HG03432 (cell line): Measurements from ENCODE around the gene AURKA.
"Not testable (repeated sequence)": the region's sequence is repeated elsewhere in the genome, so short reads cannot be mapped to it uniquely, and the experiment has no call there.

Experiments
- ATAC-seq: cut with Tn5 transposase; IDR thresholded peaks from one replicate; pipeline ENCODE4 v1.9.1; 2021; ENCODE audit warnings: mild to moderate bottlenecking, moderate library complexity; ENCODE audit not compliant: unreplicated experiment

AURKA gene

GRCh38 chr20:56391596-56392131 lies 351 bp downstream of the AURKA start:
- ATAC-seq = peak; percentile 46

GRCh38 chr20:56391037-56391436 lies 978 bp downstream of the AURKA start:
- no peak for ATAC-seq

GRCh38 chr20:56390396-56390795 lies 1.6 kb downstream of the AURKA start:
- ATAC-seq = not testable (repeated sequence)

- ATAC-seq = no peak
These were observed 2.2 kb downstream of the AURKA start for GRCh38 chr20:56389807-56390206.

- ATAC-seq = no peak
These were observed 3.1 kb downstream of the AURKA start for GRCh38 chr20:56388882-56389281.

- no peak for ATAC-seq
These were observed 5.8 kb downstream of the AURKA start for GRCh38 chr20:56386219-56386618.

GRCh38 chr20:56385130-56385529 lies 6.9 kb downstream of the AURKA start:
- no peak for ATAC-seq

GRCh38 chr20:56383334-56383733 lies 8.7 kb downstream of the AURKA start:
- ATAC-seq = no peak

GRCh38 chr20:56382696-56383095 lies 9.3 kb downstream of the AURKA start:
- no peak for ATAC-seq

- ATAC-seq = peak; percentile 51
These were observed 10.5 kb downstream of the AURKA start for GRCh38 chr20:56381501-56381900.

GRCh38 chr20:56380375-56380774 lies 11.6 kb downstream of the AURKA start:
- ATAC-seq = no peak

- no peak for ATAC-seq
These were observed 13.6 kb downstream of the AURKA start for GRCh38 chr20:56378386-56378785.

GRCh38 chr20:56376331-56376730 lies 15.7 kb downstream of the AURKA start:
- ATAC-seq = no peak

GRCh38 chr20:56373942-56374341 lies 18.1 kb downstream of the AURKA start:
- no peak for ATAC-seq

- no peak for ATAC-seq
These were observed 19.2 kb downstream of the AURKA start for GRCh38 chr20:56372850-56373249.

- no peak for ATAC-seq
These were observed 20.0 kb downstream of the AURKA start for GRCh38 chr20:56371977-56372376.

GRCh38 chr20:56369179-56369578 lies 22.8 kb downstream of the AURKA start:
- no peak for ATAC-seq

- no peak for ATAC-seq
These were observed 23.5 kb downstream of the AURKA start for GRCh38 chr20:56368351-56369134.

- no peak for ATAC-seq
These were observed 28.5 kb downstream of the AURKA start for GRCh38 chr20:56363491-56363890.

- no peak for ATAC-seq
These were observed 29.1 kb downstream of the AURKA start for GRCh38 chr20:56362833-56363413.

- ATAC-seq = no peak
These were observed 30.1 kb downstream of the AURKA start for GRCh38 chr20:56361900-56362299.

- no peak for ATAC-seq
These were observed 31.2 kb downstream of the AURKA start for GRCh38 chr20:56360908-56361205.
